DMS 273 (cell line): ENCODE data around the gene OLFML1.

Source experiments
- DNase-seq: peaks from one replicate; lab custom pipeline; 2025; ENCODE audit not compliant: unreplicated experiment; lab: John Stamatoyannopoulos, UW

Gene OLFML1

GRCh38 chr11:7485186-7486097 is at the start of gene OLFML1:
Gene OLFML1 (plus strand): TSS chr11:7485506. CDS start chr11:7485876, 370 bp downstream.
- no peak for DNase-seq

- no peak for DNase-seq
Measured at GRCh38 chr11:7436146-7436545, 49.2 kb upstream of the OLFML1 start.

GRCh38 chr11:7436657-7437056 is 48.6 kb upstream of the OLFML1 start:
- no peak for DNase-seq

- DNase-seq = no peak
Measured at GRCh38 chr11:7437696-7438095, 47.6 kb upstream of the OLFML1 start.

- no peak for DNase-seq
Measured at GRCh38 chr11:7439746-7440320, 45.5 kb upstream of the OLFML1 start.

GRCh38 chr11:7442588-7443215 is 42.6 kb upstream of the OLFML1 start:
- DNase-seq = peak; percentile 58

- DNase-seq = no peak
Measured at GRCh38 chr11:7444091-7444981, 41.0 kb upstream of the OLFML1 start.

GRCh38 chr11:7445564-7445963 is 39.7 kb upstream of the OLFML1 start:
- DNase-seq = no peak

- no peak for DNase-seq
Measured at GRCh38 chr11:7448201-7448600, 37.1 kb upstream of the OLFML1 start.

- no peak for DNase-seq
Measured at GRCh38 chr11:7449211-7449840, 36.0 kb upstream of the OLFML1 start.

- no peak for DNase-seq
Measured at GRCh38 chr11:7449841-7450214, 35.5 kb upstream of the OLFML1 start.

GRCh38 chr11:7450836-7451235 is 34.5 kb upstream of the OLFML1 start:
- DNase-seq = no peak

- DNase-seq = no peak
Measured at GRCh38 chr11:7451520-7451919, 33.8 kb upstream of the OLFML1 start.

- DNase-seq = no peak
Measured at GRCh38 chr11:7451952-7452494, 33.3 kb upstream of the OLFML1 start.

- DNase-seq = no peak
Measured at GRCh38 chr11:7454854-7455253, 30.5 kb upstream of the OLFML1 start.

- DNase-seq = no peak
Measured at GRCh38 chr11:7457211-7457610, 28.1 kb upstream of the OLFML1 start.

- DNase-seq = no peak
Measured at GRCh38 chr11:7462706-7463105, 22.6 kb upstream of the OLFML1 start.

- no peak for DNase-seq
Measured at GRCh38 chr11:7467652-7468051, 17.7 kb upstream of the OLFML1 start.

GRCh38 chr11:7469351-7469865 is 15.9 kb upstream of the OLFML1 start:
- no peak for DNase-seq

GRCh38 chr11:7471071-7471470 is 14.2 kb upstream of the OLFML1 start:
- no peak for DNase-seq
